GM15510 (cell line): ENCODE data around the gene AVP.

ENCODE experiments used
- POLR2A ChIP-seq: IDR thresholded peaks from 3 replicates; pipeline ENCODE4 v1.6.1; 2011; ENCODE audit warnings: borderline replicate concordance; ENCODE audit not compliant: insufficient read length; ENCODE audit errors: extremely low read depth

AVP gene

DNA sequence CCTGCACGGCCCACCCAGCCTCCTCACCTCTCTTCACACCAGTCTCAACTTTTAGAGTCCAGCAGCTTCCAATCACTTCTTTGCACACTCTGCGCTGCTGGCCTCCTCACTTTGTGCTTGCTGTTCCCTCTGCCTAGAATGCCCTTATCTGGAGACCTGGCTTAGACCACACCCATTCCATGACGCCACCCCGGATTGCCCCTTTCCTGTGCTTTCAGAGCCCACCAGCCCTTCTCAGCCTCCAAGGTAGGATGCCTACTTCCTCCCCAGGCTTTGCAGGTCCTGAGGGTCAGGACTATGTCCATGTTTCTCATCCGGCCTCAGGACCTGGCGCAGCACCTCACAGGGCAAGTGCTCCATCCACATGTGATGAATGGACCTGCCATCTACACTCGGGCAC, 27.0 kb upstream of the AVP start:
- no peak for TF ChIP-seq POLR2A

GRCh38 chr20:3109350-3110302, 25.1 kb upstream of the AVP start:
- TF ChIP-seq POLR2A = no peak

DNA sequence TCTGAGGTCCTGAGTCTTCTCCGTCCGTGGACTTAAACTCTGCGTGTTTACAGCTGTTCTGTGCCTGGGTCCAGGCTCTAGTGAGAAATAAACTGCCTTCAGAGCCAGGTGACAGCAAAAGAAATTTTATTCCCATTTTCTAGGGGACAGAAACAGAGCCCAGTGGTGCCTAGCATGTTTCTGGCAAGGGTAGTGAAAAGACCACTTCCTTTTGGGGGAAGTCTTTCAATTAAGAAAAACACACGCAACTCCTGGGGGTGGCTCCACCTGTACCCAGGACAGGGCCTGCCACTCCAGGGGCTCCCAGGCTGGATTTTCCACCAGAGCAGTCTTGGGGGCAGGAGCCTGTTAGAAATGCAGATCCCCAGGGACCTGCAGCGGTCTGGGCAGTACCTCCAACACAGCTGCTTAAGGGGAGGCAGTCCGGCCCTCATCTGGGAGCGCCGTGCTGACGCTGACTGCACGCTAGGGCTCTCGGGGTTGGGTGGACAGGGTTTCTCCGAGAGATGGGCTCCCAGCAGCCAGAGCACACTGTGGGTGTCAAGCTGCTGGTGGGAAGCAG, 23.0 kb upstream of the AVP start:
- no peak for TF ChIP-seq POLR2A

- TF ChIP-seq POLR2A = no peak
These were observed 22.3 kb upstream of the AVP start for GRCh38 chr20:3106658-3107463.

DNA sequence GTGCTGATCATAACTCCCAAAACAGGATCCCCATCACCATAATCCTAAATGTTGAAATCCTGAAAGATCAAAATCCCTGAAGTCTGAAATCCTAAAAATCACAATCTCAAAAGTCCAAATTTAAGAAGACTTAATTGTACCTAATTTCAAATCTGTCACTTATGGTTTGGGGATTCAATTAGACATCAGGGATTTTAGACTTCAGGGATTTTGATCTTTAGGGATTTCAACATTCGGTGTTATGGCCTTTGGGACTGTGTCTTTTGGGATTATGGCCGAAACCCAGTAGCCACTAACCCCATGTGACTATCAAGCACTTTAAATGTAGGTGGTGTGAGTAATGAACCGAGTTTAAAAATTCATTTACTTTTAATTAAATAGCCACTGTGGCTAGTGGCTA, 21.7 kb upstream of the AVP start:
- TF ChIP-seq POLR2A = no peak

GRCh38 chr20:3105256-3106137, 21.0 kb upstream of the AVP start:
- TF ChIP-seq POLR2A = no peak

GRCh38 chr20:3103369-3104032, 19.0 kb upstream of the AVP start:
- no peak for TF ChIP-seq POLR2A

DNA sequence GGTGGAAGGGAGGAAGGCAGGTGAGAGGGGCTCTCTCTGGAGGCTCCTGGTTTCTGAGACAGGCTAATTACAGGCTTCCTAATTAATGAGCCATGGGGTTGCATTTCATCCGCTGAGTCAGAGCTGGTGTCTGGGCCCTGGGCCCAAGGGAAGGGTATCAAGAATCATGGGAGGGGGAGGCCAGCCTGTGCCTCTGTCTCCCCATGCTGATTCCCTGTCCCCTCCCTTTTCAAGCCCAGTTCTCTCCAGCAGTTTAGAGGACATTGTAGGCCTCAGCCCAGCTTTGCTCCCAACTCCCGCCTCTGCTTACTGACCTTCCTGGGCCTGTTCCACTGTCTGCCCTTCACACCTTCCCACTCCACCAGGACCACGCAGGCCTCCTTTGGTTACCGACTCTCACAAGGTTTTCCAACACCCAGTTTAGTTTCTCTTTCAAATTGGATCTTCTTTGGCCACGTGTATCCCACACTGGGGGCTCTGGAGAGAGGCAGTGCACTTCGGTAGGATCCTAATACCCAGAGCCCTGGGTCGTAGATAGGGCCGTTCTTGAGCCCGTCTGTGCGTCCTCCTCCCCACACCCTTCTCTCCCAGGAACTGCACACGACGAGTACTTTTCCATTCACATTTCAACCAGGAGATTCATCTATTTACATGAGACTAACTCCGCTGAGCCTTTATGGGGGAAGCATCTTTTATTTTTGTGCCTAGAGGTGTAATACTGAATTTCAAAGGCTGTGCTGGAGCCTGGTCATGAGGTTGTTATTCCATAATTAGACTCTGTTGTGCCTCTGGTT, 18.2 kb upstream of the AVP start:
- TF ChIP-seq POLR2A = no peak

DNA sequence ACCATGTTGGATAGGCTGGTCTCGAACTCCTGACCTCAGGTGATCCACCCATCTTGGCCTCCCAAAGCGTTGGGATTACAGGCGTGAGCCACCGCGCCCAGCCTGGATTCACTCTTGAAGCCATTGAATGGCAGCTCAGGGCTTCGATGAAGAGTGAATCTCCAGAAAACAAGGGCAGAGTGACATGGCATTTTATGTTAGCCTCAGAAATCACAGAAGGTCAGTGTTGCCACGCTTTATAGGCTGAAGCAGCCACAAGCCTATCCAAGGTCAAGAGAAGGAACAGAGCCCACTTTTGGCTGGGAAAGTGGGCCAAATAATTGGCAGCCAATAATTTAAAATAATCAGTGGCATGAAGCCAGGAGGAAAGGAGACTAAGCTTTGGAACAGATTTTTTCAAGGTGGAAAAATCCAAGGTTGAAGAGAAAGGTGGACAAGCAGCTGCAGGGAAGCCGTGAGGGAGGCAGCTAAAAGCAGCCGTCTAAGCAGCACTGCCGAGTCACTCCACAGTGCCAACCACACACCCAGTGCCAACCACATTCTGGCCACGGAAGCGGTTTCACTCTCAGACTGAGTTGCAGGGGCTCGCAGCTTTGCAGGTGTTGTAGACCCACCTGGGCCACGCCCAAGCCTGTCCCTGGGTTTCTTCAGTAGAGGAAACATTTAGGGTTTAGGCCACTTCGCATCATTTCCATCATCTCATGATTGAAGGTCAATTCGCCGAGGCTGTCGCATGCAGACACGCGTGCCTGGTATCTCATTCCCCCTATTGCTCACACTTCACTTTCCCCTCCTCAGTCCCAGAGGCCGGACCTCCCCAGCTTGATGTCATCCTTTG, 17.4 kb upstream of the AVP start:
- no peak for TF ChIP-seq POLR2A

DNA sequence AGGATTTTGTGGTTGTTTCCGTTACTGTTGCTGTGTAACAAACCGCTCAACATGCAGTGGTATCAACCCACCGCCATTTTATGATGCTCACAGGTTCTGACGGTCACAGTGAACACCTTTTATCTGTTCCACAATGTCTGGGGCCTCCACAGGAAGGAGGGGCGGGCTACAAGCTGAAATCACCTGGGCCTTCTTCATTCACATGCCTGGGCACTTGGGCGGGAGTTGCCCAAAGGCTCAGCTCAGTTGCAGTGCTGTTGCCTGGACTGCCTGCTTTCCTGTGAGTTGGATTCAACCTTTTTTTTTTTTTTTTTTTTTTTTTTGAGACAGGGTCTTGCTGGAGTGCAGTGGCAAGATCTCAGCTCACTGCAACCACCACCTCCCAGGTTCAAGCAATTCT, 16.7 kb upstream of the AVP start:
- TF ChIP-seq POLR2A = no peak

GRCh38 chr20:3100480-3100879, 16.0 kb upstream of the AVP start:
- TF ChIP-seq POLR2A = no peak
